Stimulated activated CD8-positive, alpha-beta memory T cell treated with anti-CD3 and anti-CD28 coated beads, Interleukin-15, amount 100 ng/mL, for 48 hours (primary cell): Measurements from ENCODE around the gene NUP43.
"Not testable (repeated sequence)": the region's sequence is repeated elsewhere in the genome, so short reads cannot be mapped to it uniquely, and the experiment has no call there.

Source experiments
- DNase-seq, 2 donors: peaks; one replicate each; pipeline ENCODE4 v3.0.0-alpha.2; 2020; ENCODE audit warnings: low read depth in 2 of 2

The NUP43 gene

DNA sequence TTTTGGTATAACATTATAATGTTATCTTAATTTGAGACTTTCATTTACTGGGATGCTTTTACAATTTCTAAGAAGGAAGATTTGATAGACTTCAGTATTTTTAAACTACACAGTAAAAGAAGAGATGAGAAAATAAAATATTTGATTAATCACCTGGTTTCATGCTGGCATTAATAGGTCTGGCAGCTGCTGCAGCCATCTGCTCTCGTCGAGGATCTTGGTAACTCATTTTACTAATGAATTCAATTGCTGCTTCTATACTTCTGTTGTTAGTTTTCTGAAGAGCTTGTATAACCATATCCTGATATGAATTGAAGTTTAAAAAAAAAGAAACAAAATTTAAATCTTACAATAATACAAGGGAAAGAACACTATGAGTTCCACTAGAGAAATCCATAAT, 51.4 kb downstream of the NUP43 start:
- DNase-seq = no peak

DNA sequence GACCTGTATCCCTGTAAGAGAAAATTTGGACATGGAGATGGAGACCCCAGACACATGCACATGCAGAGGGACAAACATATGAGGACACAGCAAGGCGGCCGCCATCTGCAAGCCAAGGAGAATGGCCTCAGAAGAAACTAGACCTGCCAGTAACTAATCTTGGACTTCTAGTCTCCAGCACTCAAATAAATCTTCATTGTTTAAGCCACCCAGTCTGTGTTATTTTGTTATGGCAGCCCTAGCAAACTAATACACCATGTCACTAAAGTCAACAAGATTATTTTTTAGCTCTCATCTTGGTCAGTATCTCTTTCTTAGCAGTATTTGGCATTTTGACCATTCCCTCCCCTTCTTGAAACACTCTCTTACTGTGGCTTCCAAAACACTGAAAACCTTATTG, 55.1 kb downstream of the NUP43 start:
- DNase-seq = no peak

- DNase-seq = no peak
Measured at GRCh38 chr6:149686230-149686629, 60.1 kb downstream of the NUP43 start.

- DNase-seq = no peak
Measured at GRCh38 chr6:149683256-149683859, 63.0 kb downstream of the NUP43 start.

GRCh38 chr6:149681845-149682244, 64.5 kb downstream of the NUP43 start:
- not testable (repeated sequence) for DNase-seq

DNA sequence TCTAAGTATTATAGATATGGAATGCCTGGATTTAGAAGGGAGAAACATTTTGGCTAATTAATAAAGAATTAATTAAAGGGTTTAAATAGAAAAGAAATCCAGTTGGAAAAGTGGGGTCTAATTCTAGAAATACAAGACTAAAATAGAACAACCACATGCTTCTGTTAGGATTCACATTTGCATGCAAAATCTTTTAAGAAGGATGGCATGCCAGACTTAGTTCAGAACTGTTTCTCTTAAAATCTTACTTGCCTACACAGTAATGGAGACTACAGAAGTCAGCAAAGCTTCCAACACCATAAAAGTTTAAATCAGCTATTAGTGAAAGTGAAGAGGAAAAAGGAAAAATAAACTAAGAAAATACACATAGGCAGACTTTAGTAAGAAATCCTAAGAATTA, 65.1 kb downstream of the NUP43 start:
- no peak for DNase-seq

DNA sequence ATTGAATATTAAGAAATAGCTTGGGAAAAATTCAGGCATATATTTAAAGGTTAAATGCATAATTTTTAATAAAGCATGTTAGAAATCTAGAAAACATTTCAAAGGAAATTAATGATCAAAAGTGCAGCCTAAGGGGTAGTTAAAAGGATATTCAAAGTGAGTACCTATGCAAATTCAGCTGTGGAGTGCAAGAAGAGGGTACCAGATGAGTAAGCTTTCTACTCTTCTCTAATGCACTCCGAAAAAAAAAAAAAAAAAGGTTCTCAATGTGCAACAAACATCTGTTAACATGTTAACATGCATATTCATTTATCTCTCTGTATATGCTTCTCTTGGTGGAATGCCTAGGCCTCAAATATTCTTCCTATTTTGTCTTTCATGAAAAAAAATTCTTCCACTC, 65.8 kb downstream of the NUP43 start:
- DNase-seq = no peak
